ENCODE results near the gene HES1.
"Not testable (repeated sequence)": the region's sequence is repeated elsewhere in the genome, so short reads cannot be mapped to it uniquely, and the experiment has no call there.

The HES1 gene

GRCh38 chr3:194135806-194136518 is at the start of gene HES1:
Gene HES1, plus strand, starts transcription at chr3:194136148. Its CDS starts 233 bp downstream, at chr3:194136381.
- DNase-seq = peak; percentile 41

GRCh38 chr3:194086388-194087075 is 49.4 kb upstream of the HES1 start:
- no peak for DNase-seq

DNA sequence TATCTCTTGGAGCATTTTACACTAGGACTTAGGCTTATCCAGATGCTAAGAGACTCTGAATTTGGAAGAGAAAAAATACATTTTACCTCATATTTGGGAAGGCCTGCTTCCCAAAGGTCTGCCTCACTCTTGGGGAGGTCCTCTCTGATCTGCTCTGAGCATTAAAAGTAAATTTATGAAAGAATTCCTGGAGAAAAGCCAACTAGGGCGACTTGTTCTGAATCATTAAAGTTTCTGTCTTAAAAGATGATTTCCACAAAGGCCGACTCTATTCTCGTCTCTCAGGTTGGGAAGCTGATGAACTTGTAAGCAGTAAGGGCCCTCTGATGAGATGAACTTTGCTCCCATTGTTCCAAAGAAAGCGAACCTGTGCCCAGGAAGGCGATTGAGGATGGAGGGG is 48.7 kb upstream of the HES1 start:
- DNase-seq = no peak

DNA sequence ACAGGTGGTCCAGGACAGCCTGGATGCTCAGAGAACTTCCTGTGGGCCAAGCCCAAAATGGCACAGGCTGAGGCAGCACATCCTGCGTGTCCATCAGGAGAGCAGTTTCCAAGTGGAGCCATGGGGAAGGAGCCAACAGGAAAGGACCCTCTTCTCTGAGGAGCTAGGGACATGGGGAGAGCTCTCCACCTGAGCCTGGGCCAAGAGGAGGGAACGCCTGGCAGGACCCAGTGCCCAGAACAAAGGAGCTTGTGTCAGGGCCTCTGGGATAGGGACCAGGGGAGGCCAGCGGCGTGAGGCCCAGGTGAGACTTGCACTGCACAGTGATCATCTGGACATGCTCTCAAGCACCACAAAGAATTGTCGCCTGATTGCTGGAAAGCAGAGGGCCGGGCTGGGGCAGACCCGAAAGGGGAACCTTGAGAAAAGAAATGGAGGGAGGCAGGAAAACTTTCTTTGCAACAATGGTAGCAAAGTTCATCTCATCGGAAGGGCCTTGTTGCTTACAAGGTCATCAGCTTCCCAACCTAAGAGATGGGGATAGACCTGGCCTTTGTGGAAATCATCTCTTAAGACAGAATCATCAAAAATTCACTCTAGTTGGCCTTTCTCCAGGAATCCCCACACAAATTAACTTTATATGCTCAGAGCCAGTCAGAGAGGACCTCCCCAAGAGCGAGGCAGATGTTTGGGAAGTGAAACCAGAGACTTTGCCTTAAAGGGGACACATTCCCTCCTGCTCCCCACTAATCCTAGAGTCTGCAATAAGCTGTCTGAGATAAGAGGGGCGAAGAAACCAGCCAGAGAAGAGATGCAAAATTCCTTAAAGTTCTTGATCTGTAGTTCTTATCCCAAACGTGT is 47.7 kb upstream of the HES1 start:
- no peak for DNase-seq

DNA sequence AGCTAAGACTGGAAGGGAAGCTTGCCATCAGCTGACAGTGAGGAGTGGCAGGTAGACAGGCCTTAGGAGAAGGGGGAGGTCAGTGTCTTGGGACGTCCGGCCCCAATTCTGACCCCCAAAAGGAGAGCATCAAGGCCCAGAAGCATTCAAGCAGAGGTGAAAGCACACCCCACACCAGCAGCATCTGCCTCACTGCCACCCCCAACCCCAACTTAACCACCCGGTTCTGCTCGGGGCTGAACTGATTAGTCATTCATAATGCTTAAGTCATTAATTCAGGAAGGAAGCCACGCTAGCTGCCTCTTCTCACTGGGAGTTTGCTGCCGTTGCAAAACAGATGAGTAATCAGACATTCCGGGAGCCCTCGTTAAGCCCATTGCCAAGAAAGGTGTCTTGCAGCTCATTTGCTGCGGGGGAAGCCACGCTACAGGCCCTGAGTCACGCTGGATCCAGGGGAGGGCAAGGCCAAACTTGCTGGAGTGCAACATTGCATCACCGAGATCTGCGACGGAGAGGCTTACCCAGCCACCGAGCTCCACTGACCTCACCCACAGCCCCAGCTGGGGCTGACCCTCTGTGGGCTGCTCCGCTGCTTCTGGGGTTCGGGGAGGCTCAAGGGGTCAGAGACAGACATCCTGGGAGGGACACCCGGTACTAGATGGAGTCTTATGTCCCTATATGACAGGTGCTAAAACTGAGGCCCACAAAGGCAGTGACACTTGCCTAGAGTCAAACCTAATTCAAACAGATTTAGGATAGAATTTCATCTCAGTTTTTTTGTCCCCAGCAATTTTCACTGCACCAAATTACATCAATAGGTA is 46.4 kb upstream of the HES1 start:
- DNase-seq = no peak

- DNase-seq = not testable (repeated sequence)
Observed at GRCh38 chr3:194090178-194090555, 45.8 kb upstream of the HES1 start.

- no peak for DNase-seq
Observed at GRCh38 chr3:194090716-194091115, 45.2 kb upstream of the HES1 start.

- DNase-seq = no peak
Observed at GRCh38 chr3:194091141-194091540, 44.8 kb upstream of the HES1 start.

DNA sequence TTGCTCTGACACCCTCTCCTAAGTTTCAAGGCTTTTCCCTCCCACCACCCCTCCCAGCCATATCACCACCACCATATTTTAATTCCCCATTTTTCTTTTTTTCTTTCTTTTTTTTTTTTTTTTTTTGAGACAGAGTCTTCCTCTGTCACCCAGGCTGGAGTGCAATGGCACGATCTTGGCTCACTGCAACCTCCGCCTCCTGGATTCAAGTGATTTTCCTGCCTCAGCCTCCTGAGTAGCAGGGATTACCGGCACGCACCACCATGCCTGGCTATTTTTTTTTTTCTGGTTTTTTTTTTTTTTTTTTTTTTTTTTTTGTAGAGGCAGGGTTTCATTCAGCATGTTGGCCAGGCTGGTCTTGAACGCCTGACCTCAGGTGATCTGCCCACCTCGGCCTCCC is 44.1 kb upstream of the HES1 start:
- not testable (repeated sequence) for DNase-seq

- no peak for DNase-seq
Observed at GRCh38 chr3:194092881-194093301, 43.1 kb upstream of the HES1 start.

DNA sequence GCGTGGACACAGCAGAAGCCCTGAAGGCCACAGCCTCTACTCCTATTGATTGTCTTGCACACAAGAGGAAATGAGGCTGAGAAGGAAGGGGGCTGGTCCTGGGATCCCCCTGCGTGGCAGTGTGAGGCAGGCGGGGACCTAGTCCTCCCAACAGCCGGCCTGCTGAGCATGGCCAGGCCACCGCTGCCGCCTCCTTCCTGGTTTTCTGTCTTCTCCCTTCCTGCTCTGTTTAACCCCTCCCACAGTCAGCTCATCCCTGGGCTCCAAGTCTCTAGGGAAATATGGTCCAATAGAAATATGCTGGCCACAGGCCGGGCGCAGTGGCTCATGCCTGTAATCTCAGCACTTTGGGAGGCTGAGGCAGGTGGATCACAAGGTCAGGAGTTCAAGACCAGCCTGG is 42.1 kb upstream of the HES1 start:
- no peak for DNase-seq

GRCh38 chr3:194095464-194095863 is 40.5 kb upstream of the HES1 start:
- peak; percentile 14 for DNase-seq

DNA sequence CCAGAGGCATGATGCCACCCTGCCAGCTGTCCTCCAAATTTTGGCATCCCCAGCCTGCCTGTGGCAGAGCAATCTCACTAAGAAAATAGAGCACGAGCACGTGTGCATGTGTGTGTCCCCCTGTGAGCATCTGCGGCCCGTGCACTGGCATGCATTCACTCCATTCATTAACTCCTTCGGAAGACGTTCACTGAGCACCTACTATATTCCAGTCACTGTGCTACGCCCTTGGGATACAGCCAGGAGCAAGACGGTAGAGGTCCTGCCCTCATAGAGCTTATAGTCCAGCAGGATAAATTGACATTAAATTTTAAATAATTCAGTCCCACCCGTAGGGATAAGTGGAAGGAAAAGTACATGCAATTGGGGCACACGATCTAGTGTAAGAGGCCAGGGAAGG is 40.0 kb upstream of the HES1 start:
- DNase-seq = no peak

GRCh38 chr3:194097141-194097882 is 38.6 kb upstream of the HES1 start:
- no peak for DNase-seq

DNA sequence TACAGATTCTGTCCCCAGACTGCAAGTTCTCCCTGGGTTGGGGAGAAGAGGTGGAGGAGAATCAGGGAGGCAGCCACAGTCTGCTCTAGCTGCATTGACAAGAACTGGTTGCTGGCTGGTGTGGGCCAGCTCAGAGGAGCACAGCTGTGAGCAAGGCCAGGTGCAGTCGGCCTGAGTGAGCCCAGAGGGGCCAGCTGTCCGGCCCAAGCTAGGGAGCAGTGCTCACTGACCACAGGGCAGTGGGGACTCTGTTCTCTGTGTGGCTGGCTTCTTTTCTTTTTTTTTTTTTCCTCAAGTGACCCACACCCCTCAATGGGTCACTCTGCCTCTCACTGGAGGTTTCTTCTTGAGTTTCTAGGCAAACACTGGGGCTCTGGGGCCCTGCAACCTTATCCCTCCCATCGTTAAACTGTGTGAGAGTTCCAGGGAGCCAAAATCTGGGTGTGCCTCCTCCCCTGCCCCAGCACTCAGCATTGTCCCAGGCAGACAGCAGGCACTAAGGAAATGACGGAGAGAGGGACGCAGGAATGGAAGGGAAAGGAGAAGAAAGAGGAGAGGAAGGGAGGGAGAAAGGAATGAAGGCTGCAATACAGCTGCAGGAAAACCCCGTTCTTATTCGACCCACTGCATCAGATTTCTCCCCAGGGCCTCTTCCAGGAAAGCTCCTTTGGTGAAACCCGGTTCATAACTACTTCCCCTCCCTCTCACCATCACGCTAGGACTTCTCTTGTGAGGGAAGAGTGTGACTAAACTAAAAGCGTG is 37.7 kb upstream of the HES1 start:
- no peak for DNase-seq

- DNase-seq = no peak
Observed at GRCh38 chr3:194098843-194099183, 37.1 kb upstream of the HES1 start.

GRCh38 chr3:194099215-194099614 is 36.7 kb upstream of the HES1 start:
- DNase-seq = no peak

- no peak for DNase-seq
Observed at GRCh38 chr3:194100856-194101390, 35.0 kb upstream of the HES1 start.

DNA sequence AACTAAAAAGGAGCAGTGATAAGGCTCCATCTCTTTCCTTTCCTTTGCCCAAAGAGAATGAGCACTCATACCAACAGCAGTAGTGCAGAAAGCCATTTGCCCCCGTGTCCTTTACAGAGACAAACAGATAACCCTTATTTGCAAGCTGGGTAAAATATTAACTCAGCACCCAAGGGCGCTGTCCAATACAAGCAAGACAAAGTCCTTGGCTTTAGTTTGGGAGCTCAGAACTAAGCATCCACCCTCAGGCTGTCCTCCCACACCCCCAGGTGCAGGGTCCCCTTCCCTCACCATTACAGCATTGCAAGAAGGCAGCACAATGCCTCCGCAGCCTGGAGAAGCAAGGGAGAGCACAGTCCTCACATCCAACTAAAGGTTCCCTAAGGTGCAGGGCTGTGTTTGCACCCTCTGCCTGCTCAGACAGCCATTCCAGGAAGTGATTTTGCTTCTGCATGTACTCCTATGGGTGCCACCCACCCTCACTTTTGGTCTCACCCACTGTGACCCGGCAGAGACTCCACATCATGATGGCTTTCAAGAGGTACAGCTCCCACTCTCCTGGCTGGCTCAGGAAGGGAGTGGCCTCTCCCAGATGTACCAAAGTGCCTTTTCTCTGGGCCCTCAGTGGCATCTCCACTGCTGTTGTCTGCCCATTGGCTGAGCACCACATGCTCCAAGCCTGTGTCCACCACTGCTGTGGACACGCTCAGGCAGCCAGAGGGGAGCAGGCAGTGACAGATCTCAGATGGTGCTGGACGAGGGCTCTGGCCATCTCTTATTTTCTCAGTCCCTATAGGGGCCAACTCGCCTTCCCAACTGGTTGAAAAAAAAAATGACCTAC is 34.1 kb upstream of the HES1 start:
- no peak for DNase-seq

GRCh38 chr3:194102436-194102835 is 33.5 kb upstream of the HES1 start:
- no peak for DNase-seq
